Subcutaneous adipose tissue (tissue), 4 donors: ENCODE data around the gene TXNL4A. TPM values are rescaled to one million over a fixed set of nuclear protein-coding genes. Genes with fewer than 3 reads are reported as not detected.

Source experiments
- CTCF ChIP-seq: fragments of 450-650 bp; IDR thresholded peaks from one replicate; pipeline ENCODE4 v1.5.1; 2016; ENCODE audit warnings: low read depth, mild to moderate bottlenecking, control low read depth, antibody characterized with exemption, moderate library complexity
- total RNA-seq, 4 donors: library from RNA; depleted of rRNA; stranded (reverse); fragments of >200 nt; gene quantifications; one replicate each; pipeline ENCODE4 v1.1.0, GENCODE V29; 2016

TXNL4A gene
- total RNA-seq, 4 donors from 2014 or later = 22.9 to 53.3 (median 28.1) TPM

GRCh38 chr18:80029690-80030089 lies 41.3 kb upstream of the TXNL4A start:
- TF ChIP-seq CTCF = no peak

GRCh38 chr18:80026363-80026762 lies 38.0 kb upstream of the TXNL4A start:
- TF ChIP-seq CTCF = no peak

GRCh38 chr18:80023173-80023572 lies 34.8 kb upstream of the TXNL4A start:
- no peak for TF ChIP-seq CTCF

GRCh38 chr18:80022613-80023012 lies 34.2 kb upstream of the TXNL4A start:
- TF ChIP-seq CTCF = no peak

GRCh38 chr18:80012714-80013113 lies 24.4 kb upstream of the TXNL4A start:
- TF ChIP-seq CTCF = no peak

GRCh38 chr18:80010551-80010906 lies 22.2 kb upstream of the TXNL4A start:
- TF ChIP-seq CTCF = no peak

GRCh38 chr18:80009661-80010550 lies 21.5 kb upstream of the TXNL4A start:
- no peak for TF ChIP-seq CTCF
